Testis (tissue), 2 donors: Measurements from ENCODE around the gene APOL5.

Experiments used
- CTCF ChIP-seq, 3 experiments: fragments of 450-650 bp in 2 of 3; fragments of 200-600 bp in 1 of 3; sonication (generic) in 1 of 3; IDR thresholded peaks; one replicate each; pipeline ENCODE4 v1.5.1; 2016 to 2019; ENCODE audit warnings: antibody characterized with exemption in 3 of 3, mild to moderate bottlenecking in 2 of 3, moderate library complexity in 1 of 3
- POLR2A ChIP-seq: fragments of 450-650 bp; IDR thresholded peaks from one replicate; pipeline ENCODE4 v1.6.1; 2017; ENCODE audit warnings: antibody characterized with exemption, mild to moderate bottlenecking, moderate library complexity

- no peak for TF ChIP-seq CTCF (IDR thresholded peaks at IDR 0.05)
- TF ChIP-seq POLR2A, result no peak
Observed at GRCh38 chr22:35758394-35758793, 40.7 kb downstream of the APOL5 start.
